ENCODE data around the gene LHX1.

Gene LHX1

DNA sequence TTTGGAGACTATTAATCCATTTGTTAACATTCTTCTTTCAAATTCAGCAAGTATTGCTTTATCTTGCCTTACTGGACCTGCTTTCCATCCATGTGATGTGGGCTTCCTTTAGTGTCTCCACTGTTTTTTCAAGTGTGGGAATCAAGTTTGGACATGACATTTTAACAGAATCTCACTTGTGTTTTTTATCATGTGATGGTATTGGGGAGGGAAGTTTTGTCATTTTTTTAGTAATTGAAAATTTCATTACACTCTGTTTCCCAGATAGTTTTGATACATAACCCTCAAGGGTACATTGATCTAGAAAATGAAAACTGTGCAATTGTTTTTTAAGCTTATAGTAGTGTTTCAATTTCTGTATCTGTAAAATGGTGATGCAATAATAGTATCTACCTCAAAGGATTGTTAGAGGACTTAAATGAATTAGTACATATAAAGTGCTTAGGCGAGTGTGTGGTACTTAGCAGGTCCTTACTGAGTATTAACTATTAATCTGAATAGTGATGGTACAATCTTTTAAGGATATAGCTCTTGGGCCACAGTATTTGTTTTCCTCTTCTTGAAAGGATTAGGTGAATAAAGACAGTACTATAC, 38.7 kb downstream of the LHX1 start:
- no peak for DNase-seq

- no peak for DNase-seq
Measured at GRCh38 chr17:36977066-36977465, 39.8 kb downstream of the LHX1 start.

DNA sequence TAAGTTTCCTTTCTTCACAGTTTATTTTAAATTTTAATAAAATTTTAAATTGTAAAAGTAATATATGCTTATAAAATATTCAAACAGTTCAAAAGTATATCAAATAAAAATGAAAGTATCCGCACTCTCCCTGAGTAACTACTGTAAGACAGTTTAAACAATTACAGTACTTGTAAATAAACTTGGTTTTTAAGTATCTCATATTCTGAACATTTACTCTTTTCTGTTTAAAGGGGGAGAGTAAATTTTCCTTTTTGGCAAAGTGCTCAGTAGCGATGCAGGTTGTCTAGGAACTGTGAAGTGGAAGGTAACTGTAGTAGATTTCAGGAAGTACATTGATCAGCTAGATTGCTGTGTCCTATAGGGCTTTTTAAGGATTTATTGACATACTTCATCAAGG, 40.3 kb downstream of the LHX1 start:
- no peak for DNase-seq

- DNase-seq: no peak
Measured at GRCh38 chr17:36978810-36979564, 41.7 kb downstream of the LHX1 start.

DNA sequence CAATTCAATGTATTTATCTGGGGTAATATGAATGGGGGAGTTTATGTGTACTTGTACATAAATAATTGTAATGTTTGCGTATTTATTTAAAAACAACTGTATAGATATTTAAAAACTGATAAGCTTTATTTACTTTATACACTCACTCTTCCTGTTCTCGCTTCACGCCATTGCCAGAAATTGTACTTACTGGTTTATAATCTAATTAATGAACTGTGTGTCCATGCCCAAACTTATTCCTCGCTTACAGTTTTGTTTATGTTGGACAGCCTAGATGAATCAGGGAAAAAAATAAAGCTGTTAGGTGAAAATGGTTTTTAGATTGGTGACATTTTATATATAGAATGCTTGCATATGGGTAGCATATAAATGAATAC, 42.3 kb downstream of the LHX1 start:
- no peak for DNase-seq

- DNase-seq: no peak
Measured at GRCh38 chr17:36980280-36980761, 43.0 kb downstream of the LHX1 start.

DNA sequence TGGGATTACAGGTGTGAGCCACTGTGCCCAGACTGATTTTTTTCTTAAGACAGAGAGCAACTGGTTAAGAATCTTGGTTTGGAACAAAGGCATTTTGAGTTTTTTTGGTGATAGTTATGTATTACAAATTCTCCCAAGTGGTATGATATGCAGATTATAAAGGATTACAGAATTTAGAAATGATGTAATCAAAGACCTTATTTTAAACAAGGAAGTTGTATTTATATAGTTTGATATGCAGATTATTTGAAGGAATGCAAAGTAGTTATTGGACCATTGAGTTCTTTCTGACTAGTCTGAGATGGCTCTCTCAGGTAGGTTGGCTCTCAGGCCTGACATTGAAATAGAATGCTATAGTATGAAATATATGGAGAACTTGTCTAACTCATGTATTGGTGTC, 46.3 kb downstream of the LHX1 start:
- no peak for DNase-seq

- DNase-seq: no peak
Measured at GRCh38 chr17:36989173-36989572, 51.9 kb downstream of the LHX1 start.

- DNase-seq: no peak
Measured at GRCh38 chr17:36992701-36993100, 55.4 kb downstream of the LHX1 start.

DNA sequence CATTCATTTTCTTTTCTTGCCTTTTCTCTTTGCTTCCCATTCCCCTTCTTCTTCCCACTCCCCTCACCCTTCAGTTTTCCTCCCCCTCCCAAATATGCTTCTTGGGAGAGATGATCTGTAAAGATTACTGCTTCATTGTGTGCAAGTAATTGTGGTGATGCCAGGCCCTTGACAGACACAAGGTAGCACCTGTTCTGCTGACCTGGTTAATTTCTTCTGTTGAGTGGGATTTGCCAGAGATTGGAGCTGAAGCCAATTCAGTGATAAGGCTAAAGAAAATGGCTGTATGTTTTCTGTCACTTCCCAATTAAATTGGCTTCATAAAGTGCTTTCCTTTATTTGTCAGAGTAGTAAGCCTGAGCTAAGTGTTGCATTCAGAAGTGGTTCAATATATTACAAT, 56.0 kb downstream of the LHX1 start:
- DNase-seq: no peak

Measured in NCI-H1930 (cell line).